Adrenal gland (tissue), 5 donors: Measurements from ENCODE around the gene ESAM.

Source experiments
- POLR2A ChIP-seq, 2 donors: fragments of 450-650 bp; IDR thresholded peaks; one replicate each; pipeline ENCODE4 v1.6.1; 2017; ENCODE audit warnings: antibody characterized with exemption in 2 of 2, mild to moderate bottlenecking in 2 of 2, moderate library complexity in 1 of 2
- TF ChIP-seq, protein P1 (sequence below), 6 experiments: fragments of 450-650 bp in 4 of 6; fragments of 200-600 bp in 2 of 6; sonication (generic) in 1 of 6; IDR thresholded peaks; 1 replicate in 5 of 6; 2 replicates in 1 of 6; pipeline versions ENCODE4 v1.5.1 to v1.8.0; 2016 to 2021; ENCODE audit warnings: antibody characterized with exemption in 6 of 6, mild to moderate bottlenecking in 2 of 6, moderate library complexity in 1 of 6
- donor health status: DM: no; HTN: no; CAD: no.

DNA sequence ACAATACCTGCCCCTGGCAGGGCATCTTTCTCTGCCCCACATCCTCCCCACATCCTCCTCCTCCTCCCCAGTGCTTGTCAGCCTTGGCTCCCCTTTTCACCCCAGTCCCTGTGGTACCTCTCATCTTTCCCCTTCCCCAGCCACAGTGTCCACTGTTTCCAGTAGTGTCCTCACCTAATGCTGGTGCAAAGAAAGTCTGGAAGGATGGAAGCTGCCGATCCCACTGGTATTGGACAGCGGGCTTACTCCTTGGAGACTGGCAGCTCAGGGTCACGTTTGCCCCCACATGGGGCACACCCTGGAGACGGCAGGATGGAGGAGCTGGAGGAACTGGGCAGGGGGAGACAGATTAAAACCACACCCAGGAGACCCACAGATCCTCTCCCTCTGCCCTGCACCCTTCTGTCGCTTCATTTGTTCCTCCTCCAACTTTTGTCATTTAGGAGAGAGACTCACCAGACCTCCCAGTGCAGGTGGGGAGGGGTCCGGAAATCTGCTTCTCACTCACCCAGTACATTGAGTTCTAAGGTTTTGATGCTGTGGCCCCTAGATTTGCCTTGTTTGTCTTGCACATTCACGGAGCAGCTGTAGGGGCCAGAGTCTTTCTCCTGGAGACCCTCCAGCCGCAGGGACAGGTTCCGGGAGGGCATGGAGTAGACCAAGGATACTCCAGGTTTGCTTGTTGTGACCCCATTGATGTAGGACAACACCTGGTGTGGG is 5.9 kb downstream of the ESAM start:
- TF ChIP-seq, protein P1, sequence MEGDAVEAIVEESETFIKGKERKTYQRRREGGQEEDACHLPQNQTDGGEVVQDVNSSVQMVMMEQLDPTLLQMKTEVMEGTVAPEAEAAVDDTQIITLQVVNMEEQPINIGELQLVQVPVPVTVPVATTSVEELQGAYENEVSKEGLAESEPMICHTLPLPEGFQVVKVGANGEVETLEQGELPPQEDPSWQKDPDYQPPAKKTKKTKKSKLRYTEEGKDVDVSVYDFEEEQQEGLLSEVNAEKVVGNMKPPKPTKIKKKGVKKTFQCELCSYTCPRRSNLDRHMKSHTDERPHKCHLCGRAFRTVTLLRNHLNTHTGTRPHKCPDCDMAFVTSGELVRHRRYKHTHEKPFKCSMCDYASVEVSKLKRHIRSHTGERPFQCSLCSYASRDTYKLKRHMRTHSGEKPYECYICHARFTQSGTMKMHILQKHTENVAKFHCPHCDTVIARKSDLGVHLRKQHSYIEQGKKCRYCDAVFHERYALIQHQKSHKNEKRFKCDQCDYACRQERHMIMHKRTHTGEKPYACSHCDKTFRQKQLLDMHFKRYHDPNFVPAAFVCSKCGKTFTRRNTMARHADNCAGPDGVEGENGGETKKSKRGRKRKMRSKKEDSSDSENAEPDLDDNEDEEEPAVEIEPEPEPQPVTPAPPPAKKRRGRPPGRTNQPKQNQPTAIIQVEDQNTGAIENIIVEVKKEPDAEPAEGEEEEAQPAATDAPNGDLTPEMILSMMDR (IDR thresholded peaks at IDR 0.05) = no peak
- TF ChIP-seq POLR2A (IDR thresholded peaks at IDR 0.05) = no peak
